Upper lobe of left lung (tissue), 4 donors: ENCODE data around the gene BARX2.

ENCODE experiments used
- POLR2A ChIP-seq, 4 donors: fragments of 450-650 bp; IDR thresholded peaks; one replicate each; pipeline ENCODE4 v1.5.1; 2016 to 2017; ENCODE audit warnings: antibody characterized with exemption in 4 of 4, mild to moderate bottlenecking in 2 of 4
- POLR2AphosphoS5 ChIP-seq, 2 donors: sonication (generic); formaldehyde crosslinking; IDR thresholded peaks; one replicate each; pipeline ENCODE4 v1.5.1; 2017; ENCODE audit warnings: antibody characterized with exemption in 2 of 2
- TF ChIP-seq, protein P1 (sequence below), 6 experiments: fragments of 450-650 bp in 4 of 6; fragments of 200-600 bp in 2 of 6; sonication (generic) in 2 of 6; IDR thresholded peaks; one replicate each; pipeline ENCODE4 v1.5.1; 2016 to 2019; ENCODE audit warnings: antibody characterized with exemption in 6 of 6

GRCh38 chr11:129455756-129456655 is 80.4 kb downstream of the BARX2 start:
- TF ChIP-seq POLR2A (IDR thresholded peaks at IDR 0.05) = no peak
- TF ChIP-seq, protein P1, sequence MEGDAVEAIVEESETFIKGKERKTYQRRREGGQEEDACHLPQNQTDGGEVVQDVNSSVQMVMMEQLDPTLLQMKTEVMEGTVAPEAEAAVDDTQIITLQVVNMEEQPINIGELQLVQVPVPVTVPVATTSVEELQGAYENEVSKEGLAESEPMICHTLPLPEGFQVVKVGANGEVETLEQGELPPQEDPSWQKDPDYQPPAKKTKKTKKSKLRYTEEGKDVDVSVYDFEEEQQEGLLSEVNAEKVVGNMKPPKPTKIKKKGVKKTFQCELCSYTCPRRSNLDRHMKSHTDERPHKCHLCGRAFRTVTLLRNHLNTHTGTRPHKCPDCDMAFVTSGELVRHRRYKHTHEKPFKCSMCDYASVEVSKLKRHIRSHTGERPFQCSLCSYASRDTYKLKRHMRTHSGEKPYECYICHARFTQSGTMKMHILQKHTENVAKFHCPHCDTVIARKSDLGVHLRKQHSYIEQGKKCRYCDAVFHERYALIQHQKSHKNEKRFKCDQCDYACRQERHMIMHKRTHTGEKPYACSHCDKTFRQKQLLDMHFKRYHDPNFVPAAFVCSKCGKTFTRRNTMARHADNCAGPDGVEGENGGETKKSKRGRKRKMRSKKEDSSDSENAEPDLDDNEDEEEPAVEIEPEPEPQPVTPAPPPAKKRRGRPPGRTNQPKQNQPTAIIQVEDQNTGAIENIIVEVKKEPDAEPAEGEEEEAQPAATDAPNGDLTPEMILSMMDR (IDR thresholded peaks at IDR 0.05) = no peak
- TF ChIP-seq POLR2AphosphoS5 (IDR thresholded peaks at IDR 0.05) = no peak
